SKM-1 (cell line): ENCODE measurements around the gene PODXL2.
"Not testable (repeated sequence)": the region's sequence is repeated elsewhere in the genome, so short reads cannot be mapped to it uniquely, and the experiment has no call there.

Experiments
- DNase-seq: peaks from one replicate; lab custom pipeline; 2025; ENCODE audit not compliant: unreplicated experiment; lab: John Stamatoyannopoulos, UW

The PODXL2 gene

DNA sequence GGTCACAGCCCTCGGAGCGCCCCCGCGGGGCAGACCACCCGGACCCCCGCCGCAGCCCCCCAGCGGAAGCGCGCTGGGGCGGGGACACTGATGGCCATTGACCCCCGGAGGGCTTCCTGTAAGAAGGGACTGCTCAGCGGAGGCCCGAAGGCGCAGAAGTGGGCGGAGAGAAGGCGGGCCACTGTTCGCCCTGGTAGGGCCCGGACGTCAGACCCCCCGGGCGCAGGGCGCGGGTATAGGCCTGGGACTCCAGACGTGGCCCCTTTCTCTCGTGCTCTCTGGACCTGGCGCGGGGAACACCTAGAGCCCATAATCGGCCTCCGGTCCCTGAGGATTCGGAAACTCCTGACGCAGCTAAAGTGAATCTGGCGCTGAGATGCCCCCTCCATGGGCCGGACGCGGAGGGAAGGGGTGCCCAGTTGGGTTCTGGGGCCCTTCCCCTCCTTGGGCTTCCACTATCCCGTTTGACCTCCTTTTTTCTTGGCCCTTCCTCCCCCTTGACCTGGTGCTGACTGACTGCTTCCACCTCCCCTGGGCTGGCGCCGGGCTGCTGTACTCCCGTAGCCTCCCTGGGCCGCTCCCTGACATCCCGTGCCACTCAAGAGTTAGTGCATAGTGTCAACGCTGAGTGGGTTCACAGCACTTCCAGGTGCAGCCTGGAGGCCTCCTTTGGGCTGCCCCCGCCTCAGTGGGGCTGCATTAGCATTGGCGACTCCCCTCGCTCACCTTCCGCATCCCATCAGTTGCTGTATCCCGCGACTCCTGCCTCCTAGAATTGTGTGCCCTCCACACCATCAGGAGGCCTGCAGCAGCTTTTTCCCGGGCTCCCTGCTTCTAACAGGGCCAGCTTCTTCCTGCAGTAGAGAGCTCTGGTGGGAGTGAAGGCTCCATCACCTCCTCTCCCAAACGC is 44.5 kb downstream of the PODXL2 start:
- no peak for DNase-seq

- no peak for DNase-seq
These were observed 45.2 kb downstream of the PODXL2 start for GRCh38 chr3:127674101-127674721.

- no peak for DNase-seq
These were observed 45.8 kb downstream of the PODXL2 start for GRCh38 chr3:127674790-127675189.

DNA sequence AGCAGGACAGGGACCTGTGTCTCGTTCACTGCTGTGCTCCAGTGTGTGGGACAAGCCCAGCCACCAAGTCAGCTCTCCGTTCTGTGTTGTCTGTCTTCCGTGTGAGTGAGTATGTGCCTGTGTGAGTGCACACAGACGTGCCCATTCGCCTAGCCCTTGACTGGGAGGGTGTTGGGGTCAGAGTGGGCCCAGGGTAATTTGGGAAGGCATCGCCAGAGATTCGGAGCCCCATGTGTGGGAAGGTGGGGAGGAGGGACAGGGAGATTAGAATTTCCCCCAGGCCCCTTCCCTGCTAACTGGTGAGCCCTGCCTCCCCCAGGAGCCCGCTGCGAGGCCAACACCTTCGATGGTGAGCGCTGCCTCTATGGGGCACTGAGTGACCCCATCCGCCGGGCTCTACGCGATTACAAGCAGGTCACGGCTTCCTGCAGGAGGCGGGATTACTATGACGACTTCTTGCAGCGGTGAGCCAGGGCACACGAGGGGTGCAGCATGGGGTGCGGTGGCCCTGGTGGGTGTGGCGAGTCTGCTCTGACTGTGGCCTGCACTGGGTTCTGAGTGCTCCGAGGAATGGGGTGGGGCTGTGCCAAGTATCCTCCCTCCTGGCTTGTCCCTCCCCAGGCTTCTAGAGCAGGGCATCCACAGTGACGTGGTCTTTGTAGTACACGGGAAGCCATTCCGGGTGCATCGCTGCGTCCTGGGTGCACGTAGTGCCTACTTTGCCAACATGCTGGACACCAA is 46.8 kb downstream of the PODXL2 start:
- DNase-seq: no peak

GRCh38 chr3:127676456-127676855 is 47.5 kb downstream of the PODXL2 start:
- DNase-seq: no peak

DNA sequence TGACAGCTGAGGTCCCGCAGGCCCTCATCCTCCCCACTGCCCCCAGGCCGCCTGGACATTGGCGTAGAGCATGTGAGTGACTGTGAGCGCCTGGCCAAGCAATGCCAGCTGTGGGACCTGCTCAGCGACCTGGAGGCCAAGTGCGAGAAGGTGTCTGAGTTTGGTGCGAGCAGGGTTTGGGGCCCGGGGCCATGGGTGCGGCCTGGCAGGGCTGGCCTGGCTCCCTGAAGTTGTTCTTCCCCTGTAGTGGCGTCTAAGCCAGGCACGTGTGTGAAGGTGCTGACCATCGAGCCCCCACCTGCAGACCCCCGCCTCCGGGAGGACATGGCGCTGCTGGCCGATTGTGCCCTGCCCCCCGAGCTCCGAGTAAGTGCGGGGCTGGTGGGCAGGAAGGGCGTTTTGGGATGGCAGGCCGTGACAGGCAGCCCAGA is 48.0 kb downstream of the PODXL2 start:
- no peak for DNase-seq

GRCh38 chr3:127677541-127678314 is 48.7 kb downstream of the PODXL2 start:
- DNase-seq: no peak

GRCh38 chr3:127678315-127678599 is 49.3 kb downstream of the PODXL2 start:
- DNase-seq: no peak

DNA sequence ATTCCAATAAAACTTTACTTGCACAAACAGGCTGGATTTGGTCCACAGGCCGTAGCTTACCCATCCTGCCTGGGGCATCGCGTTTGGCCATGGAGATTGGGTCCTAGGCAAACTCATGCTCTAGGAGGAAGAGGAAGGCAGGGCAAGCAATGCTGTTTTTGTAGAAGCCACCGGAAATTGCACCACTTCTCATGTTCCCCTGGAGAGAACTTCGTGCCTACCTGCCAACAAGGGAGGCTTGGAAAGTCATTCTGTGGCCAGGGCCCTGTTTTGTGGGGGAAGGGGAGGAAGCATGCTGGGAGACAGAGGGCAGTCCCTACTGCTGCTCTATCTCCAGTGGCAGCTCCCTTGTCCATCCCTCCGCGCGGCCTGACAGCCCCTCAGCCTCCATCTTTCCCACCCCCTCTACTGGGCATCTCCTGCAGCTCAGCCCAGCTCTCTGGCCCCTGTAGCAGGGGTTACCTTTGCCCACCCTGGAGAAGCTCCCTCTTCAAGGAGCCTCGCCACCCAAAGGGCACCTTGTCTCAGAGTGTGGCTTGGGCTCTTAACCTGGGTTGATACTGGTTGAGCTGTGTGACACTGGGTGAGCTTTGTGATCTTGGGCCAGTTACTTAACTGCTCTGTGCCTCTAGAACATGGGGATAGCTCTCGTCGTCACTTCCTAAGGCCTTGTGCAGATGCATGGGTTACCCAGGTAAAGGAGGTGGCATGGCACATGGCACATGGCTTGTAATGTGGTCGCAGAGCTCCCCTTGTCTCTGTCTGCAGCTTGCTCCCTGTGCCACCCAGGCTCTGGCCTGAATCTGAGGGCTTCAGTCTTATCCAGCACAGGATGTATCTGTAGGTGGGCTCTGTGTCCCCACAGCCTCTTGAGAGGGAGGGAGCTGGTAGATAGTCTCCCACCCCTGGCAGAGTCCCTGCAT is 49.9 kb downstream of the PODXL2 start:
- DNase-seq: peak; percentile 86

DNA sequence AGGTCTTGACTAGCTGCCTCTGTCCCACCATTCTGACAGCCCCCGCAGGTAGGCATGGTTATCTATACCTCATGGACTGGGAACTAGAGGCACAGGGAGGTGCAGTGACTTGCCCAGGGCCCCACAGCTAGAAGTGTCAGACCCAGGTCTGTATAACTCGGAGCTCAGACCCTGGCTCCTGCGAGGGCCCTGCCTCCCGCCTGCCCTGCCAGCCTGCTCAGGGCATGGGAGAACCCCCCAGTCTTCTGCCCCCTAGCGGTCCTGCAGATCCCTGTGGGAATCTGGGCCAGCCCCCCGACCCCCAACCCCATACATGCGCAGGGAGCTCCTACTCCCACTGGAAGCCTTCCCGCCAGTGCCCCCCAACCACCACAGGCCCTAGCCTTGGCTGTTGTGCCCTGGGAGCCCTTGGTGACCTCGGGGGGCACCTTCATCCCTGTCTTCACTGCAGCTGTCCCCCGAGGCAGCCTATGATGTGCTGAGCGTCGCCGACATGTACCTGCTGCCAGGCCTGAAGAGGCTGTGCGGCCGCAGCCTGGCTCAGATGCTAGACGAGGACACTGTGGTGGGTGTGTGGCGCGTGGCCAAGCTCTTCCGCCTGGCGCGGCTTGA is 50.7 kb downstream of the PODXL2 start:
- DNase-seq: no peak

DNA sequence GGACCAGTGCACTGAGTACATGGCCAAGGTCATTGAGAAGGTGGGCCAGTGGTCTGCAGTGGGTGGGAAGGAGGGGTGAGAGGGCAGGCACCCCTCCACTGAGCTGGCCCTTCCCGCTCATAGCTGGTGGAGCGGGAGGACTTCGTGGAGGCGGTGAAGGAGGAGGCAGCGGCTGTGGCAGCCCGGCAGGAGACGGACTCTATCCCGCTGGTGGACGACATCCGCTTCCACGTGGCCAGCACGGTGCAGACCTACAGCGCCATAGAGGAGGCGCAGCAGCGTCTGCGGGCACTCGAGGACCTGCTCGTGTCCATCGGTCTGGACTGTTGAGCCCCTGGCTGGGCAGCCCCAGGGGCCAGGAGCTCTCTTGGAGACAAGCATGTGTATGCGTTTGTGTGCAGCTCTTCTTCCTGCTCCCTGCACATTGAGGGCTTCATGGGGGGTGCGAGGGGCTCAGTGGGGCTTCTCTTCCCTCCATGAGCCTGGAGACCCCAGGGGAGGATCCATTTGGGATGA is 51.2 kb downstream of the PODXL2 start:
- no peak for DNase-seq

DNA sequence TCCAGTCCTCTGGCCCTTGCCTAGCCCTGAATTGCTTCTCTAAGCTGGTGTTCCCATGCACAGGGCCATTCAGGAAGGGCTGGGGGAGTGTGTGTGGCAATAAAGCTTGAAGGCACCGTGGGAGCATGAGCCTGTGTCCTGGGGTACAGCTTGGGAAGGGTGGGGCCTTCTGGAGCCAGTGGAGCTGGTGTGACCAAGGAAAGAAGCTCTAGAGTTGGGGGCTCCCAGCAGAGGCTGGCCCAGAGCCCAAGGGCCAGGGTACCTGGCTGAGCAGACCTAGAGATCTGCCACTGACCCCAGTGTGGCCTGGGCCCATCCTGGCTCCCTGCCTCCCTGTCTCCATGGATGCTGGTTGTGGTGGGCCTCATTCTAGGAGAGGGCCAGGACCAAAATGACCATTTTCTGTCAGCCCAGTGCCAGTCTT is 51.8 kb downstream of the PODXL2 start:
- no peak for DNase-seq

GRCh38 chr3:127682175-127682554 is 53.2 kb downstream of the PODXL2 start:
- not testable (repeated sequence) for DNase-seq

DNA sequence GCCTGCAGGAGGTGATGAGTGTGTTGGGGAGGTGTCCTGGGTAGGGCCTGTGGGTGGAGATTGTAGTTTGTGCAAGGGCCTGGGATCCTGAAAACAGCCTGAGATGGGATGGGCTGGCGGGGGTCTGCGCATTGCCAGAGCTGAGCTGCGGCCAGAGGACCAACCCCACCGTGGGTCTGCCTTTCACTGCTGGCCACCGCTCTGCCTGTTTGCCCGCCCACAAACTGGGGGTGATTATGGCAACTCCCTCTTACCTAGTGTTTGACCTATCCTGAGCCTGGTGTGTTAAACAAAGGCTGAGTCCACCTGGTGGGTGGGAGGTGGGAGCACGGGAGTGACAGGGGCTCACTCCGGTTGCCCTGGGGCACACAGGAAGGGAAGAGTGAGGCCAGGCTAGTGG is 53.6 kb downstream of the PODXL2 start:
- DNase-seq: no peak

- no peak for DNase-seq
These were observed 56.1 kb downstream of the PODXL2 start for GRCh38 chr3:127684871-127685707.

DNA sequence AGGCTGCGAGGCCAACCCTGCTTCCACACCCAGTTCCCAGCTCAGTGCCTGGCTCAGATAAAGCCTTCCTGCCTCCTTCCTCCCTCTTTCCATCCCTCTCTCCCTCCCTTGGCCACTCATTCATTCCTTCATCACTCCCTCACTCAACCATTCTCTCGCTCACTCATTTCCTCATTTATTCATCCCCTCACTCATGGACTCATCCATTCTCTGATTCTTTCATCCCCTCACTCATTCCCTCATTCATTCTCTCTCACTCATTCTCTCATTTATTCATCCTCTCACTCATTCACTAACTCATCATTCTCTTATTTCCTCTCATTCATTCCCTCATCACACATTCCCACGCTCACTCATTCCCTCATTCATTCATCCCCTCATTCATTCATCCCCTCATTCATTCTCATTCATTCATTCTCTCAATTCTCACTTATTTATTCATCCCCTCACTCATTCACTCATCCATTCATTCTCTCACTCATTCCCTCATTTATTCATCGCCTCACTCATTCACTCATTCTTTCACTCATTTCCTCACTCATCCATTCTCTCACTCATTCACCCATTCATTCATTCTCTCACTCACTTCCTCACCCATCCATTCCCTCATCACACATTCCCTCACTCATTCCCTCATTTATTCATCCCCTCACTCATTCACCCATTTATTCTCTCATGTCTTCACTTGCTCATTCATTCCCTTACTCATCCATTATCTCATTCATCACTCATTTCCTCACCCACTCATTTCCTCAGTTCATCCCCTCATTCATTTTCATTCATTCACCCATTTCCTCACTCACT is 56.9 kb downstream of the PODXL2 start:
- no peak for DNase-seq

GRCh38 chr3:127686512-127686894 is 57.5 kb downstream of the PODXL2 start:
- no peak for DNase-seq

DNA sequence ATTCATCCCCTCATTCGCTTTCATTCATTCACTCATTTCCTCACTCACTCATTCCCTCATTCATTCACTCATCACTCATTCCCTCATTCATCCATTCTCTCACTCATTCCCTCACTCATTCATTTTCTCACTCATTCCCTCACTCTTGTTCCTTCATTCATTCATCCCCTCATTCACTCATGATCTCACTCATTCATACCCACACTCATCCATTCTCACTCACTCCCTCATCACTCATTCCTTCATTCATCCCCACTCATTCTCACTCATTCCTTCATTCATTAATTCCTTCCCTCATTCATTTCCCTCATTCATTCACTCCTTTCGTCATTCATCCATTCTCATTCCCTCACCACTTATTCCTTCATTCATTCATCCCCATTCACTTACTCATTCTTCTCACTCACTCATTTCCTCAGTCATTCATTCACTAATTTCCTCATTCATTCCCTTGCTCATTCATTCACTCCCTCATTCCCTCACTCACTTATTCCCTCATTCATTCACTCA is 58.3 kb downstream of the PODXL2 start:
- no peak for DNase-seq
